Activated CD4-positive, alpha-beta memory T cell treated with anti-CD3 and anti-CD28 coated beads for 36 hours (primary cell): Measurements from ENCODE around the gene CBFA2T2. TPM values are rescaled to one million over a fixed set of nuclear protein-coding genes. Genes with fewer than 3 reads are reported as not detected.
"Not testable (repeated sequence)": the region's sequence is repeated elsewhere in the genome, so short reads cannot be mapped to it uniquely, and the experiment has no call there.

Experiments used
- CTCF ChIA-PET: fragments of 350-600 bp; sonication (Branson Sonifier 250); formaldehyde crosslinking; loops from one replicate; lab custom pipeline; 2021; ENCODE audit warnings: antibody characterized with exemption, inconsistent platforms; lab: Charles Lee
- POLR2A ChIA-PET: fragments of 350-600 bp; sonication (Branson Sonifier 250); formaldehyde crosslinking; loops from one replicate; lab custom pipeline; 2021; ENCODE audit warnings: antibody characterized with exemption; lab: Charles Lee
- DNase-seq: peaks from one replicate; pipeline ENCODE4 v3.0.0-alpha.2; 2020
- H3K27ac Mint-ChIP-seq: one replicate; pipeline ENCODE4 v1.8.0; 2021; ENCODE audit warnings: mixed read lengths
- H3K27me3 Mint-ChIP-seq: one replicate; pipeline ENCODE4 v1.8.0; 2021; ENCODE audit warnings: mixed read lengths
- H3K36me3 Mint-ChIP-seq: one replicate; pipeline ENCODE4 v1.8.0; 2021; ENCODE audit warnings: mixed read lengths
- H3K4me1 Mint-ChIP-seq: one replicate; pipeline ENCODE4 v1.8.0; 2021; ENCODE audit warnings: low read depth, mixed read lengths
- H3K4me3 Mint-ChIP-seq: one replicate; pipeline ENCODE4 v1.8.0; 2021; ENCODE audit warnings: mild to moderate bottlenecking, mixed read lengths
- H3K9me3 Mint-ChIP-seq: one replicate; pipeline ENCODE4 v1.8.0; 2021; ENCODE audit warnings: mixed read lengths
- intact Hi-C: fragments of 100-400 bp; cut with micrococcal nuclease; formaldehyde crosslinking; loops from one replicate; pipeline ENCODE4 v1.15.1; 2023
- total RNA-seq, 2 experiments: library from RNA; stranded (reverse); gene quantifications; one replicate each; pipeline ENCODE4 v1.2.3, GENCODE V29; 2021

The CBFA2T2 gene
- total RNA-seq, 2 experiments from 2014 or later = 10.9 to 12.9 TPM

- H3K27me3 Mint-ChIP-seq = no peaks in the 10 kb centered on the region
- no peak overlapping the region for H3K27ac Mint-ChIP-seq
- H3K4me1 Mint-ChIP-seq = no peaks in the 10 kb centered on the region
- H3K36me3 Mint-ChIP-seq = peaks cover 15% of the 10 kb centered on the region
- POLR2A ChIA-PET = interaction anchor here (0.7 to 1.2 kb wide), 2 partner anchors 9 to 80 kb away, joined by 3 read pairs; no protein-coding TSS in a partner anchor
- CTCF ChIA-PET = interaction anchor here (0.7 to 1.5 kb wide), 4 partner anchors 13 to 414 kb away, joined by 3 to 7 read pairs (median 4); no protein-coding TSS in a partner anchor
- no peak overlapping the region for H3K4me3 Mint-ChIP-seq
- no peak for DNase-seq
- intact Hi-C loops = no loop called here
- no peaks in the 10 kb centered on the region for H3K9me3 Mint-ChIP-seq
These were observed 150.4 kb downstream of the CBFA2T2 start for GRCh38 chr20:33640287-33640686.

GRCh38 chr20:33644313-33645071, 154.6 kb downstream of the CBFA2T2 start:
- Mint-ChIP-seq H3K4me1 (peaks cover 22% of the 10 kb centered on the region), H3K27me3 (no peaks in the 10 kb centered on the region), H3K4me3 (no peak overlapping the region), H3K9me3 (no peaks in the 10 kb centered on the region), H3K27ac (no peak overlapping the region), H3K36me3 (peaks cover 16% of the 10 kb centered on the region)
- DNase-seq = no peak
- ChIA-PET CTCF (interaction anchor here (1.4 kb wide), 1 partner anchor 23 kb away, joined by 3 read pairs; no protein-coding TSS in a partner anchor), POLR2A (interaction anchor here (0.5 kb wide), 1 partner anchor 143 kb away, joined by 4 read pairs; no protein-coding TSS in a partner anchor)
- intact Hi-C loops = no loop called here

DNA sequence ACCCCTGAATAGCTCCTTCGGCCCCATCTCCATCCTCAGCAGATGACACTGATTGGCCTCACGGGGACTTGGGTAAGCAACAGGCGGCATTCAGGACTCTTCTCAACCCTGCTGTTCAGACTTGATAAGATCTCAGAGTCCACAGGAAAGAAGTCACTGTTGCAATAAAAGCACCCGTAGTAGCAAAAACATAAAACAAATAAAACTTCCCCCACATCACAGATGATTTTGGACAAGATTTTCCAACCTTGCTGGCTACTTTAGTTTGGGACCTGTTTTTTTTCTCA, 155.1 kb downstream of the CBFA2T2 start:
- POLR2A ChIA-PET = interaction anchor here (0.5 kb wide), 1 partner anchor 143 kb away, joined by 4 read pairs; no protein-coding TSS in a partner anchor
- intact Hi-C loops = no loop called here
- CTCF ChIA-PET = no interaction called here
- no peaks in the 10 kb centered on the region for H3K27me3 Mint-ChIP-seq
- no peak overlapping the region for H3K4me3 Mint-ChIP-seq
- peaks cover 25% of the 10 kb centered on the region for H3K4me1 Mint-ChIP-seq
- no peaks in the 10 kb centered on the region for H3K9me3 Mint-ChIP-seq
- peaks cover 14% of the 10 kb centered on the region for H3K36me3 Mint-ChIP-seq
- DNase-seq = no peak
- no peak overlapping the region for H3K27ac Mint-ChIP-seq

- H3K4me1 Mint-ChIP-seq = peaks cover 25% of the 10 kb centered on the region
- no peaks in the 10 kb centered on the region for H3K9me3 Mint-ChIP-seq
- CTCF ChIA-PET = interaction anchor here (1.1 kb wide), 1 partner anchor 21 kb away, joined by 3 read pairs; the partner anchor contains the start of gene ACTL10
- no peak overlapping the region for H3K4me3 Mint-ChIP-seq
- peaks cover 14% of the 10 kb centered on the region for H3K36me3 Mint-ChIP-seq
- H3K27ac Mint-ChIP-seq = no peak overlapping the region
- intact Hi-C loops = no loop called here
- POLR2A ChIA-PET = no interaction called here
- H3K27me3 Mint-ChIP-seq = no peaks in the 10 kb centered on the region
- DNase-seq = no peak
These were observed 155.5 kb downstream of the CBFA2T2 start for GRCh38 chr20:33645396-33645795.

DNA sequence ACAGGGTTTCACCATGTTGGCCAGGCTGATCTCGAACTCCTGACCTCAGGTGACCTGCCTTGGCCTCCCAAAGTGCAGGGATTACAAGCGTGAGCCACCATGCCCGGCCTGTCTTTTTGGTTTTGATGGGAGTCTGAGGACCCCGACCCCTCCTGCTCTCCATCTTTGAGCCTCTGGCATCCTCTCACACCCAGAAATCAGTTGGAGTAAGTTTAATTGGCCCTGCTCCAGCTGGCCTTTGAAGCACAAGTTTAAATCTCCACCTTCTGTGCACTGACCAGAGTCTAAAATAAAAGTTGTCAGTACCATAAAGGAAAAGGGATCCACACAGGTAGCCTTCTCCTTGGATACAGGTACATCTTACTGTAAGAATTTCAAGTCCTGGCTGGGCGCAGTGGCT, 156.3 kb downstream of the CBFA2T2 start:
- no peaks in the 10 kb centered on the region for H3K27me3 Mint-ChIP-seq
- H3K4me3 Mint-ChIP-seq = no peak overlapping the region
- no peak for DNase-seq
- H3K27ac Mint-ChIP-seq = no peak overlapping the region
- no peaks in the 10 kb centered on the region for H3K9me3 Mint-ChIP-seq
- CTCF ChIA-PET = interaction anchor here (1.1 kb wide), 1 partner anchor 20 kb away, joined by 3 read pairs; the partner anchor contains the start of gene ACTL10
- intact Hi-C loops = no loop called here
- POLR2A ChIA-PET = no interaction called here
- H3K36me3 Mint-ChIP-seq = peaks cover 11% of the 10 kb centered on the region
- peaks cover 26% of the 10 kb centered on the region for H3K4me1 Mint-ChIP-seq

DNA sequence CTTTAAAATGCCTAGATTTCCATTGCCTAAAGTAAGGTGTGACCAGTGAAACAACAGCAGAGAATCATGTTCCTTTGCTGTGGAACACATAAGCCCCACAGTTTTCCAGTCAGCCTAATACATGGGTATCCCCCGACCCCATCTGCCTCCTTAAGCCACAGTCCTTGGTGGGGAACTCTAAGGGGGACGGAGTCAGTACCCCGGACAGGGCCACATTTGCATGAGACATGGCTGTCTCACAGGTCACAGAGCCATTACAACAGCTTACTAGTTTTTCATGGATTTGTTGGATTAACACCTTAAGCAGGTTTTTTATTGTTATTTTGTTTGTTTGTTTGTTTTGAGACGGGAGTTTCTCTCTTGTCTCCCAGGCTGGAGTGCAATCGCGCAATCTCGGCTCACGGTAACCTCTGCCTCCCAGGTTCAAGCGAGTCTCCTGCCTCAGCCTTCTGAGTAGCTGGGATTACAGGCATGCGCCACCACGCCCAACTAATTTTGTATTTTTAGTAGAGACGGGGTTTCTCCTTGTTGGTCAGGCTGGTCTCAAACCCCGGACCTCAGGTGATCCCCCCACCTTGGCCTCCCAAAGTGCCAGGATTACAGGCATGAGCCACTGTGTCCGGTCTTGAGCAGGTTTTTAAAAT, 157.2 kb downstream of the CBFA2T2 start:
- H3K36me3 Mint-ChIP-seq, H3K27me3 Mint-ChIP-seq, H3K4me3 Mint-ChIP-seq, H3K27ac Mint-ChIP-seq, H3K9me3 Mint-ChIP-seq, intact Hi-C loops: not testable (repeated sequence)
- ChIA-PET CTCF (interaction anchor here (0.6 kb wide), 1 partner anchor 20 kb away, joined by 3 read pairs; the partner anchor contains the start of gene ACTL10), POLR2A (interaction anchor here (1.4 kb wide), 1 partner anchor 15 kb away, joined by 3 read pairs; the partner anchor contains the start of gene C20orf144)
- peaks cover 35% of the 10 kb centered on the region for H3K4me1 Mint-ChIP-seq
- DNase-seq = peak; percentile 8

- Mint-ChIP-seq H3K27ac (no peak overlapping the region), H3K27me3 (no peaks in the 10 kb centered on the region), H3K4me3 (no peak overlapping the region), H3K36me3 (peaks cover 9% of the 10 kb centered on the region), H3K9me3 (no peaks in the 10 kb centered on the region), H3K4me1 (peaks cover 42% of the 10 kb centered on the region)
- CTCF ChIA-PET = interaction anchor here (0.6 to 0.9 kb wide), 2 partner anchors 19 to 31 kb away, joined by 3 read pairs; partner anchors contain the start of gene ACTL10
- intact Hi-C loops = no loop called here
- POLR2A ChIA-PET = interaction anchor here (1.4 kb wide), 1 partner anchor 15 kb away, joined by 3 read pairs; the partner anchor contains the start of gene C20orf144
- peak; percentile 15 for DNase-seq
These were observed 157.9 kb downstream of the CBFA2T2 start for GRCh38 chr20:33647603-33648395.

- peak; percentile 29 for DNase-seq
- Mint-ChIP-seq H3K4me1 (peaks cover 49% of the 10 kb centered on the region), H3K36me3 (peaks cover 9% of the 10 kb centered on the region), H3K4me3 (no peak overlapping the region), H3K27me3 (no peaks in the 10 kb centered on the region), H3K27ac (no peak overlapping the region), H3K9me3 (no peaks in the 10 kb centered on the region)
- ChIA-PET CTCF (interaction anchor here (0.6 to 0.9 kb wide), 2 partner anchors 32 to 203 kb away, joined by 3 read pairs; no protein-coding TSS in a partner anchor), POLR2A (interaction anchor here (1.4 kb wide), 1 partner anchor 14 kb away, joined by 3 read pairs; the partner anchor contains the start of gene C20orf144)
- intact Hi-C loops = no loop called here
These were observed 158.6 kb downstream of the CBFA2T2 start for GRCh38 chr20:33648396-33649004.

DNA sequence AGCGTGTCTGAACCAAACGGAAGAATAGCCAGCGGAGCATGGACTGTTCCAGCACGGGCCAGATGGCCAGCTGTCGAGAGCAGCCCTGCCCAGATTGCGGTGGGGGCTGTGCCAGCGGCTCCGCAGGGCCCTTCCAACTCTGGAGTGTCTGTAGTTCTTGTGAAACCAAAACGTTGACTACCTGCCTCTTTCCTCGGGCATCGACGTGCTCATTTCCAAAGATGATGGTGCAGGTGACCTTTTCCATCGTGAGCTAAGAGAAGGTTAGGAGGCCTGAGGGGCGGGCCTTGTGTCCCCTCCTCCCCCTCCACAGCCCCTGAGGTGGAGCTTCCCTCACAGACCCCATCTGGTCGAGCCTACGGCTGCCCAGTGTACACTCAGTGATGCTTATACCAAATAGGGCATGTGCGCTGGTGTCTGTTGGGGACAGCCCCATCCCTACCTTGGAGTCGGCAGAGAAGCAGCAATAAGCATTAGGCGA, 159.3 kb downstream of the CBFA2T2 start:
- no peak overlapping the region for H3K4me3 Mint-ChIP-seq
- no peak overlapping the region for H3K27ac Mint-ChIP-seq
- ChIA-PET POLR2A (no interaction called here), CTCF (interaction anchor here (0.6 kb wide), 1 partner anchor 204 kb away, joined by 3 read pairs; no protein-coding TSS in a partner anchor)
- intact Hi-C loops = no loop called here
- H3K36me3 Mint-ChIP-seq = peaks cover 9% of the 10 kb centered on the region
- no peaks in the 10 kb centered on the region for H3K27me3 Mint-ChIP-seq
- peaks cover 57% of the 10 kb centered on the region for H3K4me1 Mint-ChIP-seq
- no peaks in the 10 kb centered on the region for H3K9me3 Mint-ChIP-seq
- DNase-seq = peak; percentile 24

- peaks cover 59% of the 10 kb centered on the region for H3K4me1 Mint-ChIP-seq
- H3K36me3 Mint-ChIP-seq = peaks cover 7% of the 10 kb centered on the region
- no peaks in the 10 kb centered on the region for H3K9me3 Mint-ChIP-seq
- POLR2A ChIA-PET = interaction anchor here (0.8 kb wide), 1 partner anchor 14 kb away, joined by 3 read pairs; no protein-coding TSS in a partner anchor
- no peak overlapping the region for H3K4me3 Mint-ChIP-seq
- H3K27ac Mint-ChIP-seq = no peak overlapping the region
- no peak for DNase-seq
- intact Hi-C loops = no loop called here
- H3K27me3 Mint-ChIP-seq = no peaks in the 10 kb centered on the region
- CTCF ChIA-PET = interaction anchor here (0.7 kb wide), 1 partner anchor 13 kb away, joined by 3 read pairs; no protein-coding TSS in a partner anchor
These were observed 160.3 kb downstream of the CBFA2T2 start for GRCh38 chr20:33650111-33650752.
